ENCODE data around the gene FBXO45. TPM values are rescaled to one million over a fixed set of nuclear protein-coding genes. Genes with fewer than 3 reads are reported as not detected.

The FBXO45 gene
- total RNA-seq, 1 experiment from 2014 or later: 18.6 TPM

DNA sequence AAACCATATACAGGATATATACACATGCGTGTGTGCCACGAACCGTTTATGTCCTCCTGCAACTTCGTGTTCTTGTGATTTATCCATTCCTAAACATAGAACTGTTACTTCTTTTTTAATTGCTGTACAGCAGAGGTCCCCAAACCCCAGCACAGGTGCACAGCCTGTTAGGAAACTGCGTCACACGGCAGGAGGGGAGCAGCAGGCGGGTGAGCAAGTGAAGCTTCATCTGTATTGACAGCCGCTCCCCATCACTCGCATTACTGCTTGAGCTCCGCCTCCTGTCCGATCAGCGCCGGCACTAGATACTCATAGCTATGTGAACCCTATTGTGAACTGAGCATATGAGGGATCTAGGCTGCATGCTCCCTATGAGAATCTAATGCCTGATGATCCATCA, 36.1 kb downstream of the FBXO45 start:
- Histone ChIP-seq H3K56ac (ENCODE audit: insufficient read length, low read depth, low read length) (no peak overlapping the region), H2BK12ac (ENCODE audit: insufficient read length, low read depth, low read length) (no peak overlapping the region), H3K4me1 (ENCODE audit: insufficient read depth, low read length) (no peaks in the 10 kb centered on the region), H3K9ac (ENCODE audit: extremely low read depth, insufficient read length, low read length) (no peak overlapping the region), H3K27me3 (ENCODE audit: insufficient read depth, low read length) (no peaks in the 10 kb centered on the region), H2BK5ac (ENCODE audit: insufficient read length, low read length) (no peak overlapping the region), H2BK15ac (ENCODE audit: low read depth, low read length) (no peak overlapping the region), H4K8ac (replicated peaks; ENCODE audit: insufficient read length, low read depth, low read length) (no peak overlapping the region), H3K14ac (ENCODE audit: insufficient read depth, low read length) (no peak overlapping the region), H2BK120ac (ENCODE audit: low read depth, low read length, poor library complexity, severe bottlenecking) (no peak overlapping the region), H2AFZ (ENCODE audit: low read length) (no peak overlapping the region), H4K91ac (ENCODE audit: insufficient read length, low read depth, low read length) (no peak overlapping the region), H4K20me1 (ENCODE audit: control insufficient read depth, insufficient read depth, insufficient read length) (no peaks in the 10 kb centered on the region), H2BK20ac (ENCODE audit: low read depth, low read length, poor library complexity, severe bottlenecking) (no peak overlapping the region), H3K79me2 (ENCODE audit: insufficient read depth, low read length) (no peaks in the 10 kb centered on the region), H4K5ac (ENCODE audit: insufficient read length, low read depth, low read length) (no peak overlapping the region), H3K18ac (ENCODE audit: insufficient read length, low read depth, low read length) (no peak overlapping the region), H3T11ph (ENCODE audit: low read length) (no peak overlapping the region), H2AK5ac (ENCODE audit: insufficient read length, low read length) (no peak overlapping the region), H3K27ac (ENCODE audit: insufficient read length, low read depth, low read length) (no peak overlapping the region), H3K4me2 (ENCODE audit: insufficient read depth, insufficient read length, low read length) (no peak overlapping the region), H3K79me1 (ENCODE audit: insufficient read depth, low read depth, low read length, poor library complexity, severe bottlenecking) (no peaks in the 10 kb centered on the region), H3K9me3 (ENCODE audit: control insufficient read depth, low read depth, low read length) (no peaks in the 10 kb centered on the region), H3K4ac (ENCODE audit: low read depth, low read length) (no peak overlapping the region), H3K23ac (ENCODE audit: insufficient read length, low read depth, low read length) (no peak overlapping the region), H3K23me2 (ENCODE audit: insufficient read length, low read depth, low read length, poor library complexity, severe bottlenecking) (no peaks in the 10 kb centered on the region)
- H3K27me3 Mint-ChIP-seq (ENCODE audit: low read depth): no peaks in the 10 kb centered on the region
- no peak overlapping the region for H3K4me3 Mint-ChIP-seq
- TF ChIP-seq, protein P1, sequence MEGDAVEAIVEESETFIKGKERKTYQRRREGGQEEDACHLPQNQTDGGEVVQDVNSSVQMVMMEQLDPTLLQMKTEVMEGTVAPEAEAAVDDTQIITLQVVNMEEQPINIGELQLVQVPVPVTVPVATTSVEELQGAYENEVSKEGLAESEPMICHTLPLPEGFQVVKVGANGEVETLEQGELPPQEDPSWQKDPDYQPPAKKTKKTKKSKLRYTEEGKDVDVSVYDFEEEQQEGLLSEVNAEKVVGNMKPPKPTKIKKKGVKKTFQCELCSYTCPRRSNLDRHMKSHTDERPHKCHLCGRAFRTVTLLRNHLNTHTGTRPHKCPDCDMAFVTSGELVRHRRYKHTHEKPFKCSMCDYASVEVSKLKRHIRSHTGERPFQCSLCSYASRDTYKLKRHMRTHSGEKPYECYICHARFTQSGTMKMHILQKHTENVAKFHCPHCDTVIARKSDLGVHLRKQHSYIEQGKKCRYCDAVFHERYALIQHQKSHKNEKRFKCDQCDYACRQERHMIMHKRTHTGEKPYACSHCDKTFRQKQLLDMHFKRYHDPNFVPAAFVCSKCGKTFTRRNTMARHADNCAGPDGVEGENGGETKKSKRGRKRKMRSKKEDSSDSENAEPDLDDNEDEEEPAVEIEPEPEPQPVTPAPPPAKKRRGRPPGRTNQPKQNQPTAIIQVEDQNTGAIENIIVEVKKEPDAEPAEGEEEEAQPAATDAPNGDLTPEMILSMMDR (conservative IDR thresholded peaks at IDR 0.05): no peak
- H3K27ac Mint-ChIP-seq: no peak overlapping the region
- H3K4me1 Mint-ChIP-seq: peaks cover 2 to 3% of the 10 kb centered on the region in 2 experiments
- no peaks in the 10 kb centered on the region for H3K36me3 Mint-ChIP-seq (ENCODE audit: insufficient read depth in 1 of 3, low read depth in 3 of 3)
- no peaks in the 10 kb centered on the region for H3K9me3 Mint-ChIP-seq
- WGBS (ENCODE audit: extremely low coverage, insufficient read length, low lambda C conversion rate): no CpG with 5 or more reads among the region's 13 CpGs
- DNase-seq: no peak

All from H9 (cell line).